ENCODE results near the gene ZNF784.

The ZNF784 gene

GRCh38 chr19:55660404-55660803 is 36.0 kb upstream of the ZNF784 start:
- Histone ChIP-seq H4K20me1 (ENCODE audit: low read depth, low read length) (peaks cover 25% of the 10 kb centered on the region; the same call in 1 of the 2 replicates), H3K9me3 (ENCODE audit: insufficient read depth, low read length) (no peaks in the 10 kb centered on the region), H3F3A (ENCODE audit: insufficient read depth) (peaks cover 3% of the 10 kb centered on the region; the same call in 1 of the 2 replicates), H3K4me2 (ENCODE audit: low read depth, low read length, poor library complexity, severe bottlenecking) (no peak overlapping the region), H3K9ac (ENCODE audit: low read length) (no peak overlapping the region), H3K4me3 (ENCODE audit: insufficient read depth, low read length, poor library complexity, severe bottlenecking) (no peak overlapping the region), H3K79me2 (ENCODE audit: insufficient read depth, low read length) (peaks cover 97% of the 10 kb centered on the region), H3K27ac (ENCODE audit: low read depth, low read length) (no peak overlapping the region), H3K9me2 (replicated peaks; ENCODE audit: insufficient read depth, low read length) (no peaks in the 10 kb centered on the region), H2AFZ (ENCODE audit: low read depth, low read length, severe bottlenecking) (no peak overlapping the region), H3K36me3 (ENCODE audit: low read length) (peaks cover 19% of the 10 kb centered on the region), H3K27me3 (ENCODE audit: low read length) (no peaks in the 10 kb centered on the region)
- TF ChIP-seq EZH2phosphoT487 (conservative IDR thresholded peaks at IDR 0.05; ENCODE audit: low read length) (no peak), CTCF (IDR thresholded peaks at IDR 0.05; ENCODE audit: insufficient read depth, low read length, poor library complexity, severe bottlenecking) (no peak)

GRCh38 chr19:55659822-55660221 is 35.5 kb upstream of the ZNF784 start:
- H3K9me2 ChIP-seq (replicated peaks; ENCODE audit: insufficient read depth, low read length), result no peaks in the 10 kb centered on the region
- peaks cover 25% of the 10 kb centered on the region; the same call in 1 of the 2 replicates for H4K20me1 ChIP-seq (ENCODE audit: low read depth, low read length)
- H3K4me2 ChIP-seq (ENCODE audit: low read depth, low read length, poor library complexity, severe bottlenecking), result no peak overlapping the region
- no peak overlapping the region for H3K9ac ChIP-seq (ENCODE audit: low read length)
- H3K79me2 ChIP-seq (ENCODE audit: insufficient read depth, low read length), result peaks cover 95% of the 10 kb centered on the region
- no peak overlapping the region for H2AFZ ChIP-seq (ENCODE audit: low read depth, low read length, severe bottlenecking)
- H3K36me3 ChIP-seq (ENCODE audit: low read length), result peaks cover 19% of the 10 kb centered on the region
- H3K4me3 ChIP-seq (ENCODE audit: insufficient read depth, low read length, poor library complexity, severe bottlenecking), result no peak overlapping the region
- H3K27ac ChIP-seq (ENCODE audit: low read depth, low read length), result no peak overlapping the region; the same call in 1 of the 2 replicates
- no peak for TF ChIP-seq CTCF (IDR thresholded peaks at IDR 0.05; ENCODE audit: insufficient read depth, low read length, poor library complexity, severe bottlenecking)
- no peak for TF ChIP-seq EZH2phosphoT487 (conservative IDR thresholded peaks at IDR 0.05; ENCODE audit: low read length)
- H3K27me3 ChIP-seq (ENCODE audit: low read length), result no peaks in the 10 kb centered on the region
- no peaks in the 10 kb centered on the region for H3K9me3 ChIP-seq (ENCODE audit: insufficient read depth, low read length)
- H3F3A ChIP-seq (ENCODE audit: insufficient read depth), result peaks cover 3% of the 10 kb centered on the region; the same call in 1 of the 2 replicates

GRCh38 chr19:55658846-55659459 is 34.6 kb upstream of the ZNF784 start:
- Histone ChIP-seq H3K9me2 (replicated peaks; ENCODE audit: insufficient read depth, low read length) (no peaks in the 10 kb centered on the region), H3K4me2 (ENCODE audit: low read depth, low read length, poor library complexity, severe bottlenecking) (peak overlapping the region; percentile 94), H3K4me3 (ENCODE audit: insufficient read depth, low read length, poor library complexity, severe bottlenecking) (no peak overlapping the region), H3K27me3 (ENCODE audit: low read length) (no peaks in the 10 kb centered on the region), H3K27ac (ENCODE audit: low read depth, low read length) (no peak overlapping the region), H3K79me2 (ENCODE audit: insufficient read depth, low read length) (peaks cover 86% of the 10 kb centered on the region), H3K9ac (ENCODE audit: low read length) (peak overlapping the region; percentile 93; the same call in 1 of the 2 replicates), H3F3A (ENCODE audit: insufficient read depth) (peaks cover 3% of the 10 kb centered on the region; the same call in 1 of the 2 replicates), H2AFZ (ENCODE audit: low read depth, low read length, severe bottlenecking) (no peak overlapping the region), H3K36me3 (ENCODE audit: low read length) (peaks cover 19% of the 10 kb centered on the region), H3K9me3 (ENCODE audit: insufficient read depth, low read length) (no peaks in the 10 kb centered on the region), H4K20me1 (ENCODE audit: low read depth, low read length) (peaks cover 25% of the 10 kb centered on the region; the same call in 1 of the 2 replicates)
- TF ChIP-seq EZH2phosphoT487 (conservative IDR thresholded peaks at IDR 0.05; ENCODE audit: low read length), result no peak
- TF ChIP-seq CTCF (IDR thresholded peaks at IDR 0.05; ENCODE audit: insufficient read depth, low read length, poor library complexity, severe bottlenecking), result no peak

All from SU-DHL-6 (cell line).